T-cell (primary cell): ENCODE data around the gene TCF12. TPM values are rescaled to one million over a fixed set of nuclear protein-coding genes. Genes with fewer than 3 reads are reported as not detected.

Source experiments
- ATAC-seq, 4 experiments: fragments of 200-7000 bp in 3 of 4; fragments of 150-1000 bp in 1 of 4; cut with Tn5 transposase; replicated peaks in 1 of 4; 1 replicate in 3 of 4; 2 replicates in 1 of 4; pipeline ENCODE4 v1.10.0; 2021; ENCODE audit warnings: moderate library complexity in 3 of 4, mild to moderate bottlenecking in 2 of 4, moderate number of reproducible peaks in 1 of 4
- CTCF ChIA-PET, 2 donors: fragments of 300-600 bp; sonication (Branson Sonifier 250); formaldehyde crosslinking; loops; one replicate each; lab custom pipeline; 2022; ENCODE audit warnings: antibody characterized with exemption in 2 of 2; lab: Charles Lee
- POLR2A ChIA-PET, 2 donors: fragments of 300-600 bp; sonication (Branson Sonifier 250); formaldehyde crosslinking; loops; one replicate each; lab custom pipeline; 2022; ENCODE audit warnings: antibody characterized with exemption in 2 of 2; lab: Charles Lee
- DNase-seq, 35 experiments: peaks; one replicate each; pipeline versions ENCODE4 v3.0.0 to v3.0.0-alpha.2; 2013 to 2023
- H3K27ac ChIP-seq: one replicate; pipeline ENCODE4 v1.5.1; 2013; ENCODE audit warnings: low read length
- H3K27me3 ChIP-seq, 2 experiments: replicated peaks in 1 of 2; 1 replicate in 1 of 2; 2 replicates in 1 of 2; pipeline versions ENCODE4 v1.6.1 to v1.7.0; 2013; ENCODE audit warnings: low read length in 1 of 2, mixed read lengths in 1 of 2; ENCODE audit not compliant: control insufficient read depth in 2 of 2, insufficient read depth in 2 of 2; ENCODE audit errors: extremely low read depth in 1 of 2
- H3K36me3 ChIP-seq, 2 donors: 1 replicate in 1 of 2; 2 replicates in 1 of 2; pipeline versions ENCODE4 v1.6.1 to v1.7.0; 2013; ENCODE audit warnings: low read length in 1 of 2; ENCODE audit not compliant: control insufficient read depth in 2 of 2, insufficient read depth in 1 of 2; ENCODE audit errors: extremely low read depth in 1 of 2
- H3K4me1 ChIP-seq, 2 experiments: 1 replicate in 1 of 2; 2 replicates in 1 of 2; pipeline versions ENCODE4 v1.6.1 to v1.7.0; 2013; ENCODE audit warnings: low read length in 2 of 2, mixed read lengths in 1 of 2; ENCODE audit not compliant: insufficient read depth in 2 of 2, control insufficient read depth in 1 of 2; ENCODE audit errors: extremely low read depth in 1 of 2
- H3K4me3 ChIP-seq, 2 donors: 1 replicate in 1 of 2; 2 replicates in 1 of 2; pipeline versions ENCODE4 v1.5.1 to v1.7.0; 2013; ENCODE audit warnings: mild to moderate bottlenecking in 2 of 2, low read length in 1 of 2, moderate library complexity in 1 of 2; ENCODE audit not compliant: control insufficient read depth in 1 of 2; ENCODE audit errors: extremely low read depth in 1 of 2
- H3K9me3 ChIP-seq: 2 replicates; pipeline ENCODE4 v1.7.0; 2013
- H3K27ac Mint-ChIP-seq, 2 donors: one replicate each; pipeline ENCODE4 v1.8.0; 2020 to 2021; ENCODE audit warnings: mild to moderate bottlenecking in 2 of 2, mixed read lengths in 2 of 2
- H3K27me3 Mint-ChIP-seq, 2 donors: one replicate each; pipeline ENCODE4 v1.8.0; 2021 to 2022; ENCODE audit warnings: mixed read lengths in 2 of 2
- H3K36me3 Mint-ChIP-seq: one replicate; pipeline ENCODE4 v1.8.0; 2021; ENCODE audit warnings: mixed read lengths
- H3K4me1 Mint-ChIP-seq, 3 donors: one replicate each; pipeline ENCODE4 v1.8.0; 2020 to 2022; ENCODE audit warnings: mixed read lengths in 3 of 3, mild to moderate bottlenecking in 1 of 3
- H3K4me3 Mint-ChIP-seq, 3 donors: one replicate each; pipeline ENCODE4 v1.8.0; 2020 to 2022; ENCODE audit warnings: mild to moderate bottlenecking in 3 of 3, mixed read lengths in 3 of 3, moderate library complexity in 3 of 3
- H3K9me3 Mint-ChIP-seq, 3 donors: one replicate each; pipeline ENCODE4 v1.8.0; 2020 to 2022; ENCODE audit warnings: mixed read lengths in 3 of 3
- WGBS: methylation state at CpG from one replicate; pipeline ENCODE4 v1.1.5; 2013; ENCODE audit warnings: missing lambda C conversion rate; ENCODE audit not compliant: insufficient coverage; 5-methylcytosine and 5-hydroxymethylcytosine counted together
- total RNA-seq, 35 experiments: library from RNA in 6 of 35; stranded (reverse) in 6 of 35; fragments of 120-200 nt in 1 of 35; gene quantifications; one replicate each; pipeline versions ENCODE4 v1.2.1 to v1.2.4 and lab custom pipeline; 2013 to 2026

The TCF12 gene
- total RNA-seq, 5 donors from 2014 or later (not counting 1 experiment from before 2014, with no cell fraction given), result 68.0 to 94.3 (median 83.0) TPM

GRCh38 chr15:57337868-57338411 lies 419.5 kb downstream of the TCF12 start:
- Histone ChIP-seq H3K4me3 (no peak overlapping the region), H3K27ac (no peak overlapping the region), H3K9me3 (no peaks in the 10 kb centered on the region), H3K36me3 (no peaks in the 10 kb centered on the region), H3K4me1 (no peaks in the 10 kb centered on the region), H3K27me3 (peaks cover 0 to 36% of the 10 kb centered on the region in 2 experiments)
- peaks cover 17 to 44% of the 10 kb centered on the region in 2 donors for H3K27me3 Mint-ChIP-seq
- H3K9me3 Mint-ChIP-seq, result no peaks in the 10 kb centered on the region
- no peaks in the 10 kb centered on the region for H3K4me1 Mint-ChIP-seq
- 71% methylated on average over 5 of the region's 15 CpGs for WGBS
- CTCF ChIA-PET, result no interaction called here
- ATAC-seq, result no peak
- H3K27ac Mint-ChIP-seq, result no peak overlapping the region
- DNase-seq, result no peak
- H3K4me3 Mint-ChIP-seq, result no peak overlapping the region
- POLR2A ChIA-PET, result no interaction called here
- H3K36me3 Mint-ChIP-seq, result no peaks in the 10 kb centered on the region

DNA sequence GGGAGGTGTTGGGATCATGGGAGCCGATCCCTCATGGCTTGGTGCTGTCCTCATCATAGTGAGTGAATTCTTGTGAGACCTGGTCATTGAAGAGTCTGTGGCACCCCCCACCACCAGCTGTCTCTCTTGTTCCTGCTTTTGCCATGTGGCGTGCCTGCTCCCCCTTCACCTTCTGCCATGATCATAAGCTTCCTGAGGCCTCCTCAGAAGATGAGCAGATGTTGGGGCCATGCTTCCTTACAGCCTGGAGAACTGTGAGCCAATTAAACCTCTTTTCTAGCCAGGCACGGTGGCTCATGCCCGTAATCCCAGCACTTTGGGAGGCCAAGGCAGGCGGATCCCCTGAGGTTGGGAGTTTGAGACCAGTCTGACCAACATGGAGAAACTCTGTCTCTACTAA lies 420.9 kb downstream of the TCF12 start:
- Mint-ChIP-seq H3K4me3 (no peak overlapping the region), H3K36me3 (no peaks in the 10 kb centered on the region), H3K9me3 (no peaks in the 10 kb centered on the region), H3K4me1 (no peaks in the 10 kb centered on the region), H3K27ac (no peak overlapping the region), H3K27me3 (peaks cover 13 to 36% of the 10 kb centered on the region in 2 donors)
- DNase-seq (no peak), ATAC-seq (no peak)
- Histone ChIP-seq H3K27me3 (peaks cover 0 to 34% of the 10 kb centered on the region in 2 experiments), H3K4me3 (no peak overlapping the region), H3K27ac (no peak overlapping the region), H3K36me3 (no peaks in the 10 kb centered on the region), H3K4me1 (no peaks in the 10 kb centered on the region), H3K9me3 (no peaks in the 10 kb centered on the region)
- POLR2A ChIA-PET, result no interaction called here
- 90% methylated on average over 2 of the region's 5 CpGs for WGBS
- CTCF ChIA-PET, result interaction anchor here in 1 of 2 donors (0.6 kb wide), 1 partner anchor 167 kb away, joined by 5 read pairs; no protein-coding TSS in a partner anchor

Other genes with a start within 250 kb of the TCF12 start
- 10 to 100 TPM; 29.1 to 39.5 (median 32.4) TPM for gene ZNF280D, start 185.1 kb upstream of the TCF12 start, total RNA-seq